HEK293 (cell line): ENCODE results near the gene KIDINS220.

Experiments
- KLF7 ChIP-seq: fragments of 450-650 bp; formaldehyde crosslinking; IDR thresholded peaks from 2 replicates; pipeline ENCODE4 v1.5.1; 2016; ENCODE audit warnings: missing biosample characterization, missing genetic modification characterization, borderline replicate concordance
- ZBTB7A ChIP-seq: fragments of 450-650 bp; formaldehyde crosslinking; IDR thresholded peaks from 2 replicates; pipeline ENCODE4 v1.5.1; 2016; ENCODE audit warnings: low read depth, missing biosample characterization, missing genetic modification characterization
- ZNF121 ChIP-seq: fragments of 450-650 bp; formaldehyde crosslinking; IDR thresholded peaks from 2 replicates; pipeline ENCODE4 v1.5.1; 2016; ENCODE audit warnings: missing biosample characterization, missing genetic modification characterization
- ZNF175 ChIP-seq: fragments of 450-650 bp; formaldehyde crosslinking; IDR thresholded peaks from 2 replicates; pipeline ENCODE4 v1.5.1; 2016; ENCODE audit warnings: missing biosample characterization, missing genetic modification characterization
- ZNF335 ChIP-seq: fragments of 450-650 bp; formaldehyde crosslinking; conservative IDR thresholded peaks from 2 replicates; pipeline ENCODE4 v1.5.1; 2016; ENCODE audit warnings: missing biosample characterization, missing genetic modification characterization
- ZNF416 ChIP-seq: fragments of 450-650 bp; formaldehyde crosslinking; IDR thresholded peaks from 2 replicates; pipeline ENCODE4 v1.5.1; 2016; ENCODE audit warnings: missing biosample characterization, missing genetic modification characterization
- ZNF707 ChIP-seq: fragments of 450-650 bp; formaldehyde crosslinking; IDR thresholded peaks from 2 replicates; pipeline ENCODE4 v1.5.1; 2016; ENCODE audit warnings: missing biosample characterization, missing genetic modification characterization
- ZNF830 ChIP-seq: fragments of 450-650 bp; IDR thresholded peaks from 2 replicates; pipeline ENCODE4 v1.5.0; 2018; ENCODE audit warnings: missing biosample characterization, missing genetic modification characterization, low read depth, mild to moderate bottlenecking, moderate library complexity
- TF ChIP-seq, protein P1 (sequence below): fragments of 450-650 bp; formaldehyde crosslinking; IDR thresholded peaks from 2 replicates; pipeline ENCODE4 v1.5.1; 2016; ENCODE audit warnings: missing biosample characterization, missing genetic modification characterization
- TF ChIP-seq, protein P2 (sequence below): fragments of 450-650 bp; formaldehyde crosslinking; IDR thresholded peaks from 2 replicates; pipeline ENCODE4 v1.5.1; 2016; ENCODE audit warnings: missing biosample characterization, missing genetic modification characterization
- TF ChIP-seq, protein P3 (sequence below): fragments of 450-650 bp; formaldehyde crosslinking; IDR thresholded peaks from 2 replicates; pipeline ENCODE4 v1.5.1; 2016; ENCODE audit warnings: missing biosample characterization, missing genetic modification characterization

DNA sequence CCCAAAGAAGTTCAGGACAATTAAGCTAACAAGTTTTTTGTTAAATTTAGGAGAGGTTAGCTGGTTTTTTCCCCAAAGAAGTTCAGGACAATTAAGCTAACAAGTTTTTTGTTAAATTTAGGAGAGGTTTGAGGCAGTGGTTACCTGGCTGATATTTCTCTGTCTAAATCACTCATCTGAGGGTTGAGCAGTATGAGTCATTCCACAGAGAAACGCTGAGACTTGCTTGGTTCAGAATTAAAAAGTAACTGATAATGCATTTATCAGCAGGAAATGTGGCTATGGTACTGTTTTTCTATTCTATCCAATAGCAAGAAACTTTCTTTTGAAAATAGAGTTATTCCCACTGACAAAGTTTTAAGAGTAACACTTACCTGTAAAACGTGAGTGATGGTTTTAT lies 22.8 kb upstream of the KIDINS220 start:
- TF ChIP-seq, protein P1, sequence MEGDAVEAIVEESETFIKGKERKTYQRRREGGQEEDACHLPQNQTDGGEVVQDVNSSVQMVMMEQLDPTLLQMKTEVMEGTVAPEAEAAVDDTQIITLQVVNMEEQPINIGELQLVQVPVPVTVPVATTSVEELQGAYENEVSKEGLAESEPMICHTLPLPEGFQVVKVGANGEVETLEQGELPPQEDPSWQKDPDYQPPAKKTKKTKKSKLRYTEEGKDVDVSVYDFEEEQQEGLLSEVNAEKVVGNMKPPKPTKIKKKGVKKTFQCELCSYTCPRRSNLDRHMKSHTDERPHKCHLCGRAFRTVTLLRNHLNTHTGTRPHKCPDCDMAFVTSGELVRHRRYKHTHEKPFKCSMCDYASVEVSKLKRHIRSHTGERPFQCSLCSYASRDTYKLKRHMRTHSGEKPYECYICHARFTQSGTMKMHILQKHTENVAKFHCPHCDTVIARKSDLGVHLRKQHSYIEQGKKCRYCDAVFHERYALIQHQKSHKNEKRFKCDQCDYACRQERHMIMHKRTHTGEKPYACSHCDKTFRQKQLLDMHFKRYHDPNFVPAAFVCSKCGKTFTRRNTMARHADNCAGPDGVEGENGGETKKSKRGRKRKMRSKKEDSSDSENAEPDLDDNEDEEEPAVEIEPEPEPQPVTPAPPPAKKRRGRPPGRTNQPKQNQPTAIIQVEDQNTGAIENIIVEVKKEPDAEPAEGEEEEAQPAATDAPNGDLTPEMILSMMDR (tag by site-specific recombination) = no peak
- TF ChIP-seq, protein P2, sequence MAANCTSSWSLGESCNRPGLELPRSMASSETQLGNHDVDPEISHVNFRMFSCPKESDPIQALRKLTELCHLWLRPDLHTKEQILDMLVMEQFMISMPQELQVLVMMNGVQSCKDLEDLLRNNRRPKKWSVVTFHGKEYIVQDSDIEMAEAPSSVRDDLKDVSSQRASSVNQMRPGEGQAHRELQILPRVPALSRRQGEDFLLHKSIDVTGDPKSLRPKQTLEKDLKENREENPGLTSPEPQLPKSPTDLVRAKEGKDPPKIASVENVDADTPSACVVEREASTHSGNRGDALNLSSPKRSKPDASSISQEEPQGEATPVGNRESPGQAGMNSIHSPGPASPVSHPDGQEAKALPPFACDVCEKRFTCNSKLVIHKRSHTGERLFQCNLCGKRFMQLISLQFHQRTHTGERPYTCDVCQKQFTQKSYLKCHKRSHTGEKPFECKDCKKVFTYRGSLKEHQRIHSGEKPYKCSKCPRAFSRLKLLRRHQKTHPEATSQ = no peak
- TF ChIP-seq ZBTB7A (tag by site-specific recombination) = no peak
- TF ChIP-seq ZNF416 (tag by site-specific recombination) = no peak
- TF ChIP-seq ZNF121 (tag by site-specific recombination) = no peak
- no peak for TF ChIP-seq KLF7
- TF ChIP-seq ZNF335 = no peak
- TF ChIP-seq ZNF830 = no peak
- no peak for TF ChIP-seq ZNF707 (tag by site-specific recombination)
- TF ChIP-seq, protein P3, sequence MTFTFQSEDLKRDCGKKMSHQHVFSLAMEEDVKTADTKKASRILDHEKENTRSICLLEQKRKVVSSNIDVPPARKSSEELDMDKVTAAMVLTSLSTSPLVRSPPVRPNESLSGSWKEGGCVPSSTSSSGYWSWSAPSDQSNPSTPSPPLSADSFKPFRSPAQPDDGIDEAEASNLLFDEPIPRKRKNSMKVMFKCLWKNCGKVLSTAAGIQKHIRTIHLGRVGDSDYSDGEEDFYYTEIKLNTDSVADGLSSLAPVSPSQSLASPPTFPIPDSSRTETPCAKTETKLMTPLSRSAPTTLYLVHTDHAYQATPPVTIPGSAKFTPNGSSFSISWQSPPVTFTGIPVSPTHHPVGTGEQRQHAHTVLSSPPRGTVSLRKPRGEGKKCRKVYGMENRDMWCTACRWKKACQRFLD (tag by site-specific recombination) = no peak
- TF ChIP-seq ZNF175 (tag by site-specific recombination) = no peak
